Mesothelial cell of epicardium (in vitro differentiated cells): ENCODE results near the gene CDH18. TPM values are rescaled to one million over a fixed set of nuclear protein-coding genes. Genes with fewer than 3 reads are reported as not detected.
A peak's percentile ranks its signal among the peaks of the same experiment; 100 is the strongest.

Experiments used
- DNase-seq, 2 experiments: peaks; one replicate each; pipeline ENCODE4 v3.0.0; 2021; ENCODE audit warnings: low spot score in 2 of 2; ENCODE audit not compliant: unreplicated experiment in 2 of 2
- H3K27ac Mint-ChIP-seq: 2 replicates; pipeline ENCODE4 v1.8.0; 2021; ENCODE audit warnings: mixed read lengths
- H3K27me3 Mint-ChIP-seq: 2 replicates; pipeline ENCODE4 v1.8.0; 2021; ENCODE audit warnings: low read depth, mixed read lengths
- H3K36me3 Mint-ChIP-seq: 2 replicates; pipeline ENCODE4 v1.8.0; 2021; ENCODE audit warnings: mixed read lengths
- H3K4me1 Mint-ChIP-seq: 2 replicates; pipeline ENCODE4 v1.8.0; 2021; ENCODE audit warnings: mixed read lengths
- H3K4me3 Mint-ChIP-seq: 2 replicates; pipeline ENCODE4 v1.8.0; 2021; ENCODE audit warnings: mild to moderate bottlenecking, moderate library complexity, mixed read lengths
- H3K9me3 Mint-ChIP-seq: 2 replicates; pipeline ENCODE4 v1.8.0; 2021; ENCODE audit warnings: mixed read lengths
- total RNA-seq: library from RNA; stranded (reverse); gene quantifications from 3 replicates; pipeline ENCODE4 v1.2.1, GENCODE V29; 2021
- TF ChIP-seq, protein P1 (sequence below): fragments of 200-600 bp; sonication (generic); IDR thresholded peaks from one replicate; pipeline ENCODE4 v1.5.0; 2021; ENCODE audit warnings: antibody characterized with exemption; ENCODE audit not compliant: unreplicated experiment

The CDH18 gene
- total RNA-seq, 1 donor from 2014 or later, result 2.1 TPM

DNA sequence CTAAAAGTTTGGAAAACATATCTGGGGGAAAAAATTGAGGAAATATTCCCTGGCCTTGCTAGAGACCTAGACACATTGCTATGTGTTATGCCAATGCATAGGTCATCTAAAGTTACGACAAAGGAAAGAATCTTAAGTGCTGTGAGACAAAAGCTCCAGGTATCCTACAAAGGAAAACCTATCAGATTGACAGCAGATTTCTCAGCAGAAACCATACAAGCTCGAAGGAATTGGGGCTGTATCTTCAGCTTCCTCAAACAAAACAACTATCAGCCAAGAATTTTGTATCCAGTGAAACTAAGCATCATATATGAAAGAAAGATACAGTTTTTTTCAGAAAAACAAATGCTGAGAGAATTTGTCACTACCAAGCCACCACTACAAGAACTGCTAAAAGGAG lies 234.4 kb downstream of the CDH18 start:
- peaks cover 18% of the 10 kb centered on the region for H3K36me3 Mint-ChIP-seq

DNA sequence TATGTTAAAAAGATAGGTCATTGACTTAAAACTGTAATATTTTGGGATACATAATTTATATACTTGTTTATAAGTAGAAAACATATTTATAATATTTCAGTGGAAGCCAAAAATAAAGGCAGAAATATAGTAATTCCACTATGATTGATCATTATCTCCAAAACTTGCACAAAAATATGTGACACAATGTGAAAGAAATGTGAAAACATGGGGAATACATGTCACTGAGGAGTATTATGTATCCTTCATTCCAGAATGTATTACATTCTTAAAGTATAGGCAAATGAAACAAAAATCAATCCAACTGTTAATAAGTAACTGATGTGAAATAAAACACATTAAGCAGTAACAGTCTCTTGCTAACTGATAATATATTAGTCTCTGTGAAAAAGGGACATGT lies 236.7 kb downstream of the CDH18 start:
- no peaks in the 10 kb centered on the region for H3K4me1 Mint-ChIP-seq
- TF ChIP-seq, protein P1, sequence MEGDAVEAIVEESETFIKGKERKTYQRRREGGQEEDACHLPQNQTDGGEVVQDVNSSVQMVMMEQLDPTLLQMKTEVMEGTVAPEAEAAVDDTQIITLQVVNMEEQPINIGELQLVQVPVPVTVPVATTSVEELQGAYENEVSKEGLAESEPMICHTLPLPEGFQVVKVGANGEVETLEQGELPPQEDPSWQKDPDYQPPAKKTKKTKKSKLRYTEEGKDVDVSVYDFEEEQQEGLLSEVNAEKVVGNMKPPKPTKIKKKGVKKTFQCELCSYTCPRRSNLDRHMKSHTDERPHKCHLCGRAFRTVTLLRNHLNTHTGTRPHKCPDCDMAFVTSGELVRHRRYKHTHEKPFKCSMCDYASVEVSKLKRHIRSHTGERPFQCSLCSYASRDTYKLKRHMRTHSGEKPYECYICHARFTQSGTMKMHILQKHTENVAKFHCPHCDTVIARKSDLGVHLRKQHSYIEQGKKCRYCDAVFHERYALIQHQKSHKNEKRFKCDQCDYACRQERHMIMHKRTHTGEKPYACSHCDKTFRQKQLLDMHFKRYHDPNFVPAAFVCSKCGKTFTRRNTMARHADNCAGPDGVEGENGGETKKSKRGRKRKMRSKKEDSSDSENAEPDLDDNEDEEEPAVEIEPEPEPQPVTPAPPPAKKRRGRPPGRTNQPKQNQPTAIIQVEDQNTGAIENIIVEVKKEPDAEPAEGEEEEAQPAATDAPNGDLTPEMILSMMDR, result no peak
- H3K4me3 Mint-ChIP-seq, result no peak overlapping the region
- no peak for DNase-seq
- H3K36me3 Mint-ChIP-seq, result peaks cover 18% of the 10 kb centered on the region
- H3K9me3 Mint-ChIP-seq, result peaks cover 30% of the 10 kb centered on the region
- no peaks in the 10 kb centered on the region for H3K27me3 Mint-ChIP-seq
- H3K27ac Mint-ChIP-seq, result no peak overlapping the region

More for the DNA sequence above, 234.4 kb downstream of the CDH18 start:
- Mint-ChIP-seq H3K4me3 (no peak overlapping the region), H3K4me1 (no peaks in the 10 kb centered on the region), H3K27ac (no peak overlapping the region), H3K9me3 (peaks cover 36% of the 10 kb centered on the region), H3K27me3 (no peaks in the 10 kb centered on the region)
- TF ChIP-seq, protein P1, result no peak
- DNase-seq, result no peak

DNA sequence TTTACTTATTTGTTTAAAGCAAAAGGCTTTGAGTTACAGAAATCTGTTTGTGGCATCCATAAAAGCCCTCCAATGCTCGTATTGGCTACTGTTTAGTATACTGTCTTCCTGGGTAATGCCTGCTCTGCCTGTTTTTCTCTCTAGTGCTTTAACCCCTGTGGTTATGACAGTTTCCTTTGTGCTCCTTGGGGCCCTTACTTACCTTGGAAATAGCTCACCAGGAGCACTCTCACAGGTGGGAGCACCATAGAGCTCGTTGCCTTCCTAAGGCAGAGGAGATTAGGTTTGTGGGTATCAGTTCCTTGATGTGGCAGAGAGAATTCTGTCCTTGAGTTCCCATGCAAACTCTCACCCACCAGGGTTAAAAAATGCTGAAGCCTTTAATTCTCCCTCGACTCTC lies 242.8 kb downstream of the CDH18 start:
- H3K27ac Mint-ChIP-seq, result no peak overlapping the region
- no peaks in the 10 kb centered on the region for H3K36me3 Mint-ChIP-seq

DNA sequence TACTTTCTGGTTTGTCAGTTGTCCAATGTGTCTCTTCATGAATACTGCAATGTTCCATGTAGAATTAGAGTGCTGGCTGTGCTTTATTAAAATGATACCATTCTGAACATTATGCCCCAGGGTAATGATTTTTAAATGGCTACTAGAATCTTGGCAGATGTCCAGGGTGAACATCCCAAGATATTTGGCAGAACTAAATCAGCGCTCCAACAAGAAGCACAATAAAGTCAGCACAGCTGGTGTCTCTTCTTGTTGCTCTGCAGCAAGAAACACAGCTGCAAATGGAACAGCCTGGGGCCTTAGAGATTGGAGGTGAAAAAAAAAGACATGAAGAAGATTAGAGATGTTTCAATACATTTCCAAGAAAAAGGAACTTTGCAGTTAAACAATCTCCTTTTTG lies 248.3 kb downstream of the CDH18 start:
- H3K9me3 Mint-ChIP-seq, result no peaks in the 10 kb centered on the region
- no peak for DNase-seq
- H3K4me1 Mint-ChIP-seq, result peaks cover 11% of the 10 kb centered on the region
- H3K27ac Mint-ChIP-seq, result no peak overlapping the region
- no peak overlapping the region for H3K4me3 Mint-ChIP-seq
- H3K27me3 Mint-ChIP-seq, result no peaks in the 10 kb centered on the region
- TF ChIP-seq, protein P1, result no peak
- no peaks in the 10 kb centered on the region for H3K36me3 Mint-ChIP-seq

More for the DNA sequence above, 242.8 kb downstream of the CDH18 start:
- Mint-ChIP-seq H3K9me3 (no peaks in the 10 kb centered on the region), H3K27me3 (no peaks in the 10 kb centered on the region), H3K4me1 (no peaks in the 10 kb centered on the region), H3K4me3 (no peak overlapping the region)
- TF ChIP-seq, protein P1, result no peak
- DNase-seq, result no peak

DNA sequence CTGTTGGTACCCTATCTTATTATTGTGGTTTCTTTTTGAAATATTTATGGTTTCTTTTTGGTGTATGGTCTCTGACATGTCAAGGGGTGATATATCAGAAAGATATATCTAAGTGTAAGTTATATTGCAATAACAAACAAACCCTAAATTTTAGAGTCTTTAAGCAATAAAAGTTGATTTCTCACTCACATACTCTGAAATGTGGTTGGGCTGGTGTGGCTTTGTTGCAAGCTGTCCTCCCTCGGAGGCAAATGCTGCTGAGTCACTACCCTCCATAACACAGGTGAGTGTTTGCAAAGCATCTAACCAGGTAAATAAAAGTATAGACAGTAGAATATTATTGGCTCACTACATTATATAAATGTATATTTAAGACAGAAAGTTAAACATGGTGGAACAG lies 253.2 kb downstream of the CDH18 start:
- Mint-ChIP-seq H3K4me3 (no peak overlapping the region), H3K36me3 (peaks cover 14% of the 10 kb centered on the region), H3K27me3 (no peaks in the 10 kb centered on the region), H3K27ac (peak overlapping the region; percentile 64), H3K4me1 (peaks cover 18% of the 10 kb centered on the region), H3K9me3 (peaks cover 14% of the 10 kb centered on the region)
- DNase-seq, result no peak
- TF ChIP-seq, protein P1, result no peak
